HepG2 (cell line): ENCODE results near the gene MTURN. TPM values are rescaled to one million over a fixed set of nuclear protein-coding genes. Genes with fewer than 3 reads are reported as not detected.

Experiments
- ATAC-seq: fragments of 200-7000 bp; cut with Tn5 transposase; 3 replicates; pipeline ENCODE4 v1.9.1; 2020; ENCODE audit warnings: mild to moderate bottlenecking, moderate library complexity
- BruUV-seq: library from RNA; stranded (reverse); fragments of 400-500 nt; replicated peaks from 2 replicates; lab custom pipeline; 2021; lab: Mats Ljungman, UMichigan
- CTCF ChIA-PET: fragments of 300-600 bp; formaldehyde crosslinking; extraction: SDS; loops from one replicate; lab custom pipeline; 2021; ENCODE audit warnings: low total read pairs, inconsistent platforms, low intra/inter-chr PET ratio; lab: Yijun Ruan, JAX
- POLR2A ChIA-PET: fragments of 350-600 bp; sonication (Branson Sonifier 250); formaldehyde crosslinking; loops from one replicate; lab custom pipeline; 2020; ENCODE audit warnings: antibody characterized with exemption, inconsistent platforms; lab: Yijun Ruan, JAX
- DNase-seq: peaks from one replicate; pipeline ENCODE4 v3.0.0-alpha.2; 2015; ENCODE audit warnings: low spot score
- FAIRE-seq: peaks from 3 replicates; lab custom pipeline; 2011; peaks lifted over from hg19 to GRCh38; lab: Jason Lieb, UNC
- H2AFZ ChIP-seq: one replicate; pipeline ENCODE4 v1.6.1; 2011; ENCODE audit warnings: low read length, inconsistent platforms
- H3K27ac ChIP-seq: fragments of 300-600 bp; 3 replicates; pipeline ENCODE4 v1.8.0; 2011; ENCODE audit warnings: mixed run types, mild to moderate bottlenecking, mixed read lengths, low read length, inconsistent platforms; ENCODE audit not compliant: insufficient read depth; ENCODE audit errors: extremely low read length
- H3K27me3 ChIP-seq, 2 experiments: fragments of 200-600 bp in 1 of 2; 2 replicates in 1 of 2; 3 replicates in 1 of 2; pipeline versions ENCODE4 v1.6.0 to v1.8.0; 2011; ENCODE audit warnings: low read length in 2 of 2, mild to moderate bottlenecking in 2 of 2, moderate library complexity in 2 of 2, inconsistent platforms in 1 of 2; ENCODE audit not compliant: insufficient read depth in 2 of 2, control insufficient read depth in 1 of 2
- H3K36me3 ChIP-seq, 2 experiments: fragments of 200-600 bp in 1 of 2; replicated peaks in 1 of 2; 2 replicates in 1 of 2; 3 replicates in 1 of 2; pipeline versions ENCODE4 v1.5.1 to v1.8.0; 2011; ENCODE audit warnings: low read length in 2 of 2, inconsistent platforms in 1 of 2; ENCODE audit not compliant: insufficient read depth in 2 of 2, control insufficient read depth in 1 of 2
- H3K4me1 ChIP-seq: 2 replicates; pipeline ENCODE4 v1.5.1; 2012; ENCODE audit warnings: low read length, inconsistent platforms; ENCODE audit not compliant: insufficient read depth
- H3K4me2 ChIP-seq: 2 replicates; pipeline ENCODE4 v1.6.0; 2011; ENCODE audit warnings: low read depth, low read length, inconsistent platforms
- H3K4me3 ChIP-seq, 3 experiments: fragments of 200-600 bp in 1 of 3; sonication (generic), shearing (Covaris generic) in 1 of 3; replicated peaks in 1 of 3; 2 replicates each; pipeline ENCODE4 v1.5.1; 2011 to 2016; ENCODE audit warnings: low read length in 3 of 3, inconsistent platforms in 2 of 3, low read depth in 2 of 3, mild to moderate bottlenecking in 2 of 3, control low read depth in 1 of 3, mixed read lengths in 1 of 3; ENCODE audit not compliant: insufficient read depth in 1 of 3
- H3K79me2 ChIP-seq: one replicate; pipeline ENCODE4 v1.6.1; 2011; ENCODE audit warnings: low read length, inconsistent platforms; ENCODE audit not compliant: insufficient read depth
- H3K9ac ChIP-seq: 2 replicates; pipeline ENCODE4 v1.6.0; 2011; ENCODE audit warnings: mild to moderate bottlenecking, low read depth, low read length, inconsistent platforms; ENCODE audit not compliant: insufficient read depth
- H3K9me3 ChIP-seq: 2 replicates; pipeline ENCODE4 v1.5.1; 2012; ENCODE audit warnings: mild to moderate bottlenecking, low read length
- H4K20me1 ChIP-seq: 2 replicates; pipeline ENCODE4 v1.6.0; 2011; ENCODE audit warnings: inconsistent platforms, mild to moderate bottlenecking, low read length, moderate library complexity; ENCODE audit not compliant: insufficient read depth
- GATAD2A ChIP-seq: IDR thresholded peaks from 2 replicates; pipeline ENCODE4 v1.6.1; 2016
- HNF4A ChIP-seq: sonication (generic); formaldehyde crosslinking; IDR thresholded peaks from 2 replicates; pipeline ENCODE4 v1.4.0; 2020; ENCODE audit warnings: missing genetic modification reagents
- MEF2D ChIP-seq: sonication (generic); formaldehyde crosslinking; IDR thresholded peaks from 2 replicates; pipeline ENCODE4 v1.5.1; 2020; ENCODE audit warnings: mild to moderate bottlenecking, missing genetic modification reagents
- MXI1 ChIP-seq: IDR thresholded peaks from 3 replicates; pipeline ENCODE4 v1.6.1; 2012; ENCODE audit warnings: low read depth, low read length, inconsistent platforms, borderline replicate concordance
- NCOA2 ChIP-seq: sonication (generic); formaldehyde crosslinking; IDR thresholded peaks from 2 replicates; pipeline ENCODE4 v1.8.0; 2022; ENCODE audit warnings: inconsistent platforms
- NR2F6 ChIP-seq, 2 experiments: IDR thresholded peaks; 2 replicates each; pipeline ENCODE4 v1.6.1; 2016; ENCODE audit warnings: antibody characterized with exemption in 1 of 2, mild to moderate bottlenecking in 1 of 2
- PHF20 ChIP-seq: sonication (generic); formaldehyde crosslinking; IDR thresholded peaks from 2 replicates; pipeline ENCODE4 v1.5.0; 2020; ENCODE audit warnings: mild to moderate bottlenecking, missing genetic modification reagents
- PPARG ChIP-seq: conservative IDR thresholded peaks from 2 replicates; pipeline ENCODE4 v1.6.1; 2016; ENCODE audit warnings: missing biosample characterization, missing genetic modification reagents
- RARA ChIP-seq: IDR thresholded peaks from 2 replicates; pipeline ENCODE4 v1.6.1; 2016; ENCODE audit warnings: missing genetic modification reagents, missing compliant biosample characterization
- SALL1 ChIP-seq: sonication (generic); formaldehyde crosslinking; IDR thresholded peaks from 2 replicates; pipeline ENCODE4 v1.8.0; 2022; ENCODE audit warnings: mild to moderate bottlenecking, missing genetic modification reagents
- SKI ChIP-seq: fragments of 450-650 bp; IDR thresholded peaks from one replicate; pipeline ENCODE4 v1.6.1; 2018; ENCODE audit warnings: mild to moderate bottlenecking; ENCODE audit not compliant: partially characterized antibody
- SKIL ChIP-seq: sonication (generic); formaldehyde crosslinking; IDR thresholded peaks from 2 replicates; pipeline ENCODE4 v1.8.0; 2022; ENCODE audit warnings: missing genetic modification reagents, mild to moderate bottlenecking, moderate library complexity, borderline replicate concordance
- TBX2 ChIP-seq: sonication (generic); formaldehyde crosslinking; IDR thresholded peaks from 2 replicates; pipeline ENCODE4 v1.5.0; 2020; ENCODE audit warnings: missing genetic modification reagents, mild to moderate bottlenecking, borderline replicate concordance
- ZNF142 ChIP-seq: sonication (generic); formaldehyde crosslinking; IDR thresholded peaks from 2 replicates; pipeline ENCODE4 v1.4.0; 2020; ENCODE audit warnings: missing genetic modification reagents
- ZNF33B ChIP-seq: sonication (generic); formaldehyde crosslinking; IDR thresholded peaks from 2 replicates; pipeline ENCODE4 v1.5.1; 2020; ENCODE audit warnings: mild to moderate bottlenecking, missing genetic modification reagents
- ZNF557 ChIP-seq: sonication (generic); formaldehyde crosslinking; IDR thresholded peaks from 2 replicates; pipeline ENCODE4 v1.4.0; 2020; ENCODE audit warnings: missing genetic modification reagents
- ZNF558 ChIP-seq: sonication (generic); formaldehyde crosslinking; IDR thresholded peaks from 2 replicates; pipeline ENCODE4 v1.9.0; 2022; ENCODE audit warnings: mild to moderate bottlenecking, missing genetic modification reagents, borderline replicate concordance
- WGBS: methylation state at CpG from one replicate; pipeline ENCODE4 v1.1.6; 2017; ENCODE audit warnings: low lambda C conversion rate; 5-methylcytosine and 5-hydroxymethylcytosine counted together
- in situ Hi-C: cut with HindIII; loops from 2 replicates; pipeline ENCODE4 v1.10.0; 2017; ENCODE audit warnings: low pct_unique_long_range_greater_than_20kb; ENCODE audit not compliant: extremely low pct_ligation_motif_present
- intact Hi-C: fragments of 100-400 bp; cut with micrococcal nuclease; formaldehyde crosslinking; loops from one replicate; pipeline ENCODE4 v1.10.0; 2022; ENCODE audit not compliant: unreplicated experiment
- polyA plus RNA-seq, 8 experiments: library from polyadenylated mRNA; depleted of rRNA in 3 of 8; stranded (reverse) in 7 of 8; unstranded in 1 of 8; fragments of >200 nt; fragmentation: Illumina TruSeq in 4 of 8; extraction: Trizol in 4 of 8; gene quantifications; 2 replicates each; pipeline versions ENCODE4 v1.2.1 to v1.2.3, GENCODE V29; 2011 to 2016; ENCODE audit warnings: low read depth in 4 of 8, missing spikeins in 1 of 8, mixed read lengths in 1 of 8; ENCODE audit not compliant: insufficient read depth in 1 of 8
- total RNA-seq, 5 experiments: library from RNA; depleted of rRNA; stranded (reverse); fragments of >200 nt; fragmentation: Illumina TruSeq; extraction: Trizol; gene quantifications; 2 replicates each; pipeline ENCODE4 v1.2.3, GENCODE V29; 2016; ENCODE audit warnings: low read depth in 1 of 5

The MTURN gene
- total and polyA plus RNA-seq, 2 of the 13 experiments (the other 11 are each of a cell fraction or from before 2014, with no cell fraction given) = 5.7 to 7.2 TPM

DNA sequence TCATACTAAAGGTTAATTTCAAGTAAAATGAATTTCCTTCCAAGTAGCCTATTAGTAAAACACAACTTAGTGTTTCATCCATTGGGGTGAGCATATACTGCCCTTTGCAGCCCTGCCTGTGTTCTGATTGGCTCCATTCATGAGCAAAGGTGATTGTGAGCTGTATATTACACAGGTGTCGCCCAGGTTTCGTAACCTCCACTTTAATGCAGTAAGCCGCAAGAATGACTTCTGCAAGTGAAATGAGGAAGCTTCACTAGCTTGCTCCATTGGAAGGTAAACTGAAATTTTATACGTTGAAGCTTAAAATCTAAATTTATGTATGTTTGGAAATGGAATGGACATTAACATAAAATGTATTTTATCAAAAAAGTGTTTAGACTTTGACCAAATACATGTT is 24.4 kb downstream of the MTURN start (continued):
- TF ChIP-seq PHF20 = no peak
- TF ChIP-seq TBX2 = no peak

DNA sequence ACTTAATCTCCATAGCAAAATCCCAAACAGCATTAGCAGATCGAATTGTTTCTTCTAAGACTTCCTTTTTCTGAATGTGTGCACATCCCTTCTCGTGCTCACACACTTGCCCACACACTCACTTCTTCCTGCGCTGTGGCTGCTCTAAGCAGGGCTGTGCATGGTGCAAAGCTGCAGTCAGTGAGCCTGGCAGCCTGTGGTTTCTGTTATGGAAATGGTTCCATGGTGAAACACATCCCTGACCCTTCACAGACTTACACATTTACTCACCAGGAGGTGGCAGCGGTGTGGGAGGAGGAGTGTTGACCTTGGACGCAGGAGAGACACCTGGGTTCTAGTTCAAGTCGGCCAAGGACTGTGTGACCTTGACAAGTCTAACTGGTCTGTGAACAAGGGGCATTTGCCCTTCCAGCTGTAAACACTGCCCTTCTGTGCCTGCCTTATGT is 24.9 kb downstream of the MTURN start:
- H3K36me3 ChIP-seq = no peaks in the 10 kb centered on the region; a peak in 1 of 5 replicates
- FAIRE-seq = peak; percentile 83
- CTCF ChIA-PET = interaction anchor here (0.9 to 1.3 kb wide), 2 partner anchors 116 to 253 kb away, joined by 3 to 4 read pairs; no protein-coding TSS in a partner anchor
- H3K4me2 ChIP-seq = peak overlapping the region; percentile 2; the same call in 1 of the 2 replicates
- in situ Hi-C loops (loop anchor here (5.0 to 10.0 kb wide), 2 partner anchors 125 to 253 kb away; partner anchors contain the start of gene ZNRF2), intact Hi-C loops (loop anchor here (5.0 kb wide), 1 partner anchor 68 kb away; no protein-coding TSS in a partner anchor)
- no peak overlapping the region for H3K4me3 ChIP-seq
- BruUV-seq = no TSS peak
- H4K20me1 ChIP-seq = no peaks in the 10 kb centered on the region
- no peak overlapping the region for H3K9ac ChIP-seq
- WGBS = 55% methylated on average over 6 of the region's 6 CpGs
- H3K27ac ChIP-seq = no peak overlapping the region
- POLR2A ChIA-PET = no interaction called here
- peak; percentile 47 for DNase-seq
- ATAC-seq = peak; percentile 62
- no peak overlapping the region for H2AFZ ChIP-seq
- H3K9me3 ChIP-seq = no peaks in the 10 kb centered on the region
- no peaks in the 10 kb centered on the region for H3K79me2 ChIP-seq
- no peaks in the 10 kb centered on the region for H3K27me3 ChIP-seq
- H3K4me1 ChIP-seq = peaks cover 59% of the 10 kb centered on the region
- TF ChIP-seq SKIL (CRISPR knock-in tag) (peak; percentile 76), SALL1 (CRISPR knock-in tag) (peak; percentile 61; the same call in 1 of the 2 replicates), HNF4A (peak; percentile 73), ZNF33B (CRISPR knock-in tag) (no peak), ZNF557 (no peak), SKI (peak; percentile 81), GATAD2A (peak; percentile 59), MXI1 (no peak), MEF2D (CRISPR knock-in tag) (0 out of 2 replicates have a peak, but pooled peaks have one; percentile 31), PPARG (peak; percentile 71), ZNF142 (no peak), NR2F6 (IDR thresholded peaks at IDR 0.05) (no peak), NR2F6 (CRISPR knock-in tag; IDR thresholded peaks at IDR 0.05) (0 out of 2 replicates have a peak, but pooled peaks have one; percentile 18), RARA (CRISPR knock-in tag) (peak; percentile 89), NCOA2 (CRISPR knock-in tag) (0 out of 2 replicates have a peak, but pooled peaks have one; percentile 12), ZNF558 (CRISPR knock-in tag) (no peak)
